SK-N-SH (cell line): Measurements from ENCODE around the gene ACOXL. TPM values are rescaled to one million over a fixed set of nuclear protein-coding genes. Genes with fewer than 3 reads are reported as not detected.

Source experiments
- CTCF ChIA-PET: fragments of 300-600, 350-600 bp; formaldehyde crosslinking; extraction: SDS; loops from one replicate; lab custom pipeline; 2021; lab: Yijun Ruan, JAX
- POLR2A ChIA-PET: fragments of 350-600 bp; sonication (Branson Sonifier 250); formaldehyde crosslinking; extraction: SDS; loops from one replicate; lab custom pipeline; 2020; ENCODE audit warnings: antibody characterized with exemption, inconsistent platforms; lab: Yijun Ruan, JAX
- DNase-seq: peaks from one replicate; pipeline ENCODE4 v3.0.0; 2012
- H2AFZ ChIP-seq: fragments of 200-600 bp; sonication (generic); 2 replicates; pipeline ENCODE4 v1.8.1; 2016; ENCODE audit warnings: antibody characterized with exemption, mild to moderate bottlenecking, low read depth
- H3F3A ChIP-seq: fragments of 200-600 bp; sonication (generic); replicated peaks from 2 replicates; pipeline ENCODE3; 2016; ENCODE audit warnings: antibody characterized with exemption, mild to moderate bottlenecking; ENCODE audit not compliant: insufficient read depth
- H3K27ac ChIP-seq, 2 experiments: fragments of 200-500 bp in 1 of 2; fragments of 200-600 bp in 1 of 2; sonication (Bioruptor generic) in 1 of 2; sonication (generic), shearing (Covaris generic) in 1 of 2; 2 replicates each; pipeline versions ENCODE4 v1.5.1 to v1.6.1; 2014 to 2016; ENCODE audit warnings: low read depth in 2 of 2, inconsistent platforms in 1 of 2, low read length in 1 of 2, mild to moderate bottlenecking in 1 of 2, mixed read lengths in 1 of 2
- H3K27me3 ChIP-seq: fragments of 200-600 bp; sonication (generic), shearing (Covaris generic); 2 replicates; pipeline ENCODE4 v1.6.1; 2016; ENCODE audit warnings: mixed run types; ENCODE audit not compliant: insufficient read depth
- H3K36me3 ChIP-seq, 2 experiments: fragments of 200-500 bp in 1 of 2; fragments of 200-600 bp in 1 of 2; sonication (Bioruptor generic) in 1 of 2; sonication (generic) in 1 of 2; replicated peaks in 1 of 2; 2 replicates each; pipeline versions ENCODE3 to v1.5.1; 2014 to 2016; ENCODE audit warnings: low read length in 1 of 2, mild to moderate bottlenecking in 1 of 2; ENCODE audit not compliant: insufficient read depth in 2 of 2, control insufficient read depth in 1 of 2
- H3K4me1 ChIP-seq, 2 experiments: fragments of 200-500 bp in 1 of 2; fragments of 200-600 bp in 1 of 2; sonication (Bioruptor generic) in 1 of 2; sonication (generic), shearing (Covaris generic) in 1 of 2; 2 replicates each; pipeline versions ENCODE4 v1.5.1 to v1.6.1; 2014 to 2016; ENCODE audit warnings: low read depth in 1 of 2, low read length in 1 of 2, mixed run types in 1 of 2; ENCODE audit not compliant: insufficient read depth in 2 of 2, control insufficient read depth in 1 of 2
- H3K4me2 ChIP-seq: fragments of 200-600 bp; sonication (generic), shearing (Covaris generic); 2 replicates; pipeline ENCODE4 v1.6.1; 2017; ENCODE audit warnings: mixed run types
- H3K4me3 ChIP-seq, 2 experiments: fragments of 200-500 bp in 1 of 2; fragments of 200-600 bp in 1 of 2; sonication (Bioruptor generic) in 1 of 2; sonication (generic), shearing (Covaris generic) in 1 of 2; 2 replicates each; pipeline versions ENCODE4 v1.5.1 to v1.8.1; 2014 to 2016; ENCODE audit warnings: low read depth in 2 of 2, inconsistent platforms in 1 of 2, low read length in 1 of 2, mild to moderate bottlenecking in 1 of 2, mixed read lengths in 1 of 2, moderate library complexity in 1 of 2
- H3K79me2 ChIP-seq: fragments of 200-600 bp; sonication (generic); 2 replicates; pipeline ENCODE4 v1.8.1; 2017; ENCODE audit warnings: mild to moderate bottlenecking; ENCODE audit not compliant: insufficient read depth
- H3K9ac ChIP-seq: fragments of 200-600 bp; sonication (generic); 2 replicates; pipeline ENCODE4 v1.6.1; 2017; ENCODE audit warnings: mixed run types
- H3K9me2 ChIP-seq: fragments of 200-600 bp; sonication (generic); 2 replicates; pipeline ENCODE4 v1.6.1; 2017; ENCODE audit warnings: mixed run types
- H3K9me3 ChIP-seq: fragments of 200-600 bp; sonication (generic); 2 replicates; pipeline ENCODE4 v1.6.1; 2017; ENCODE audit warnings: mixed run types, mild to moderate bottlenecking, moderate library complexity
- H4K20me1 ChIP-seq: fragments of 200-600 bp; sonication (generic); 2 replicates; pipeline ENCODE4 v1.6.1; 2017; ENCODE audit warnings: mild to moderate bottlenecking, mixed run types; ENCODE audit not compliant: insufficient read depth
- EZH2phosphoT487 ChIP-seq: fragments of 200-600 bp; sonication (generic); IDR thresholded peaks from 2 replicates; pipeline ENCODE4 v1.6.1; 2017; ENCODE audit warnings: low read depth, mixed run types, mild to moderate bottlenecking, antibody characterized with exemption, moderate library complexity, borderline replicate concordance
- FOXM1 ChIP-seq: IDR thresholded peaks from 2 replicates; pipeline ENCODE4 v1.4.0; 2012; ENCODE audit warnings: low read depth, mild to moderate bottlenecking
- IRF3 ChIP-seq: fragments of 150-350 bp; IDR thresholded peaks from 2 replicates; pipeline ENCODE4 v1.6.1; 2016; ENCODE audit warnings: mild to moderate bottlenecking, low read depth, low read length
- MEF2A ChIP-seq: IDR thresholded peaks from 2 replicates; pipeline ENCODE4 v1.4.0; 2012; ENCODE audit warnings: low read depth, borderline replicate concordance
- MXI1 ChIP-seq: IDR thresholded peaks from 2 replicates; pipeline ENCODE4 v1.6.1; 2012; ENCODE audit warnings: mild to moderate bottlenecking, low read depth, low read length, improper control_type of control experiment
- PBX3 ChIP-seq: IDR thresholded peaks from 2 replicates; pipeline ENCODE4; 2012
- REST ChIP-seq: IDR thresholded peaks from 2 replicates; pipeline ENCODE4 v1.6.1; 2012; ENCODE audit warnings: mild to moderate bottlenecking, low read depth, low read length, moderate library complexity
- RXRA ChIP-seq: IDR thresholded peaks from 2 replicates; pipeline ENCODE4 v1.4.0; 2012; ENCODE audit warnings: low read depth, mild to moderate bottlenecking, borderline replicate concordance
- TEAD4 ChIP-seq: IDR thresholded peaks from 2 replicates; pipeline ENCODE4 v1.4.0; 2012; ENCODE audit warnings: mild to moderate bottlenecking, borderline replicate concordance; ENCODE audit not compliant: insufficient read depth
- WGBS: methylation state at CpG from one replicate; pipeline ENCODE4 v1.1.6; 2017; ENCODE audit warnings: low lambda C conversion rate; 5-methylcytosine and 5-hydroxymethylcytosine counted together
- polyA plus RNA-seq, 3 experiments: library from polyadenylated mRNA; depleted of rRNA; stranded (reverse); fragments of >200 nt; gene quantifications; 2 replicates each; pipeline ENCODE4 v1.2.3, GENCODE V29; 2012
- TF ChIP-seq, protein P1 (sequence below): IDR thresholded peaks from 2 replicates; pipeline ENCODE4 v1.4.0; 2012; ENCODE audit warnings: low read depth

The ACOXL gene
- polyA plus RNA-seq, 1 of the 3 experiments (the other 2 are of a cell fraction) = not detected

DNA sequence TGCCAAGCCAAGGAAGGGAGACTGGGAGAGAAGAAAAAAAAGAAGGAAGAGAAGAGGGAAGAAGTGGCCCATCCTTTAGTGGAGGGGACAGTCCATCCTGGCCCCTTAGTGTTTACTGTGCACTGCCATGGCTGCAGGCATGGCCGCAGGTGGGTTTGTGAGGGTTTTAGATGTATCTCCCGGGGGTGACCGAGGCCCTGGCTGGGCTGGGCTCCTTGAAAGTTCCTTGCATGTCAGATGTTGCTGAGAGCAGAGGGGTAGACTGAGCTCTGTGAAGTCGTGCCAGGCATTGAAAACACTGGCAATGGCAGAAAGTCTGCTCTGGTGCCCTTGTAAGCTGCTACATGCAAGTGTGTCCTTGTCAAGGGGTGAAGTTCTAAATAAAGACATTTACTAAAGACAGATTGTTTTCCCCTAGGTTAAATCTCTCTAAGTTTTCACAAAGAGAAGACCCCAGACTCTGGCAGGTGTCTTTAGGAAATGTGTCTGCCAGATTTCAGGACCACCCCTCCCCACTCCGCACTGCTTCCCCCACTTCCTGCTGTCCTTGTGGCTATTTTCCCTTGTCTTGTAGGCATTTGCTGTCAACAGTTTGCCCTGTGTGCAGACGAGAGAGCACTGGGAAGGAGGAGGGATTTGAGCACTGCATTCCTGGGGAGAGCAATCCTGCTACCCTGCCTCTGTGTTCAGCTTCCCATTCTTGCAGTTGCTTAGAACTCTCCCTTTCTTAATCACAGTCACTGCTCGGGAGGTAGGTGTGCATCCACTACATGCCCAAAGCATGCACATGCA, 68.4 kb downstream of the ACOXL start (continued):
- TF ChIP-seq REST = no peak

DNA sequence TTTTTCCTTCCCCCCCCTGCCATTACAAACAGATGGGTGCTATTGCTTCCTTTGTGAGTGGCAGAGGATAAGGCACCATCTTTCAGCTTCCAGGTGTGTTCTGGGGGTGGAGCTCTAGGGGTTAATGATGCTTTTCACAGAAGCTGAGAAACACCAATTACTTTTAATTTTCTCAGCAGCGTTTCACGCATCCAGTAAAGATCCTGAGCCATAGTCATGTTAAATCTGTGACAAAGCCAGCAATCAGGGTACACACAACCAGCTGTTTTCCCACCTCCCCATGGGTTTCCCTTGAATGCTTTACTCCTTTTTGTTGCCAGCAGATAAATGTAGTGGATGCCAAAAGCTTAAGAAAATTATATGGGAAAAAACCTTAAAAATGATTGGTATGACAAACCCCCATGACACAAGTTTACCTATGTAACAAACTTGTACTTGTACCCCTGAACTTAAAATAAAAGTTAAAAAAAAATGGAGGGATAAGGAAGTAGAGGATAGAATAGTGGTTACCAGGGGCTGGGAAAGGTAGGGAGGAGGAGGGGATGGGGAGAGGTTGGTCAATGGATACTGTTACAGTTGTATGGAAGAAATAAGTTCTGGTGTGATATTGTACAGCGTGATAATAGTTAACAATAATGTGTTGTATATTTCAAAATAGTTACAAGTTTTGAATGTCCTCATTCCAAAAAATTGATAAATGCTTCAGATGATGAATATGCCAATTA, 70.0 kb downstream of the ACOXL start:
- Histone ChIP-seq H3K79me2 (no peaks in the 10 kb centered on the region), H3K9ac (no peak overlapping the region), H3K9me3 (no peaks in the 10 kb centered on the region), H3K9me2 (no peaks in the 10 kb centered on the region), H3K4me2 (no peak overlapping the region), H2AFZ (no peak overlapping the region), H3K36me3 (no peaks in the 10 kb centered on the region), H3K27me3 (peaks cover 8% of the 10 kb centered on the region; the same call in 1 of the 2 replicates), H3K4me3 (no peak overlapping the region), H3F3A (no peaks in the 10 kb centered on the region), H3K27ac (no peak overlapping the region), H4K20me1 (no peaks in the 10 kb centered on the region), H3K4me1 (no peaks in the 10 kb centered on the region)
- TF ChIP-seq PBX3 (no peak), IRF3 (no peak), MXI1 (no peak), FOXM1 (no peak), TEAD4 (no peak), MEF2A (no peak), EZH2phosphoT487 (no peak), RXRA (no peak)
- TF ChIP-seq, protein P1, sequence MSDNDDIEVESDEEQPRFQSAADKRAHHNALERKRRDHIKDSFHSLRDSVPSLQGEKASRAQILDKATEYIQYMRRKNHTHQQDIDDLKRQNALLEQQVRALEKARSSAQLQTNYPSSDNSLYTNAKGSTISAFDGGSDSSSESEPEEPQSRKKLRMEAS = no peak
- WGBS = 53% methylated on average over 3 of the region's 3 CpGs
- DNase-seq = no peak
- ChIA-PET POLR2A (no interaction called here), CTCF (no interaction called here)
